ENCODE results near the gene JADE2. TPM values are rescaled to one million over a fixed set of nuclear protein-coding genes. Genes with fewer than 3 reads are reported as not detected.

The JADE2 gene
- total RNA-seq, 1 donor from 2014 or later: 32.4 TPM

DNA sequence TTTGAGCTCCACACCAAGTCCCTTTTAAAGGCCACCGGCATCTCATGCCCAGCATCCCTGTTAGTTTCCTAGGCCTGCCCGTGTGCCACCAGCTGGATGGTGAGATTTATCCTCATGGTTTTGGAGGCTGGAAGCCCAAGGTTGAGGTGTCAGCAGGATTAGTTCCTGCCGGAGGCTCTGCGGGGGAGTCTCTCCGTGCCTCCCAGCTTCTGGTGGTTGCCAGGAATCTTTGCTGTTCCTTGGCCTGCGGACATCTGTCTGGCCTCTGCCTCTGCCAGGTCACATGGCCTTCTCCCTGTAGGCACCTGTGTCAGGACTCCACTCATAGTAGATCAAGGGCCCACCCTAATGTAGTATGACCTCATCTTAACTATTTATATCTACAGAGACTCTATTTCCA is 45.4 kb downstream of the JADE2 start:
- Mint-ChIP-seq H3K27ac (ENCODE audit: unreplicated experiment) (peak overlapping the region; percentile 14), H3K4me1 (ENCODE audit: unreplicated experiment) (peaks cover 10% of the 10 kb centered on the region), H3K9me3 (ENCODE audit: unreplicated experiment) (no peaks in the 10 kb centered on the region), H3K36me3 (ENCODE audit: unreplicated experiment) (peaks cover 30% of the 10 kb centered on the region), H3K27me3 (ENCODE audit: unreplicated experiment) (no peaks in the 10 kb centered on the region), H3K4me3 (ENCODE audit: unreplicated experiment) (no peak overlapping the region)
- DNase-seq (ENCODE audit: extremely low spot score, unreplicated experiment): no peak
- TF ChIP-seq, protein P1, sequence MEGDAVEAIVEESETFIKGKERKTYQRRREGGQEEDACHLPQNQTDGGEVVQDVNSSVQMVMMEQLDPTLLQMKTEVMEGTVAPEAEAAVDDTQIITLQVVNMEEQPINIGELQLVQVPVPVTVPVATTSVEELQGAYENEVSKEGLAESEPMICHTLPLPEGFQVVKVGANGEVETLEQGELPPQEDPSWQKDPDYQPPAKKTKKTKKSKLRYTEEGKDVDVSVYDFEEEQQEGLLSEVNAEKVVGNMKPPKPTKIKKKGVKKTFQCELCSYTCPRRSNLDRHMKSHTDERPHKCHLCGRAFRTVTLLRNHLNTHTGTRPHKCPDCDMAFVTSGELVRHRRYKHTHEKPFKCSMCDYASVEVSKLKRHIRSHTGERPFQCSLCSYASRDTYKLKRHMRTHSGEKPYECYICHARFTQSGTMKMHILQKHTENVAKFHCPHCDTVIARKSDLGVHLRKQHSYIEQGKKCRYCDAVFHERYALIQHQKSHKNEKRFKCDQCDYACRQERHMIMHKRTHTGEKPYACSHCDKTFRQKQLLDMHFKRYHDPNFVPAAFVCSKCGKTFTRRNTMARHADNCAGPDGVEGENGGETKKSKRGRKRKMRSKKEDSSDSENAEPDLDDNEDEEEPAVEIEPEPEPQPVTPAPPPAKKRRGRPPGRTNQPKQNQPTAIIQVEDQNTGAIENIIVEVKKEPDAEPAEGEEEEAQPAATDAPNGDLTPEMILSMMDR (IDR thresholded peaks at IDR 0.05): no peak

DNA sequence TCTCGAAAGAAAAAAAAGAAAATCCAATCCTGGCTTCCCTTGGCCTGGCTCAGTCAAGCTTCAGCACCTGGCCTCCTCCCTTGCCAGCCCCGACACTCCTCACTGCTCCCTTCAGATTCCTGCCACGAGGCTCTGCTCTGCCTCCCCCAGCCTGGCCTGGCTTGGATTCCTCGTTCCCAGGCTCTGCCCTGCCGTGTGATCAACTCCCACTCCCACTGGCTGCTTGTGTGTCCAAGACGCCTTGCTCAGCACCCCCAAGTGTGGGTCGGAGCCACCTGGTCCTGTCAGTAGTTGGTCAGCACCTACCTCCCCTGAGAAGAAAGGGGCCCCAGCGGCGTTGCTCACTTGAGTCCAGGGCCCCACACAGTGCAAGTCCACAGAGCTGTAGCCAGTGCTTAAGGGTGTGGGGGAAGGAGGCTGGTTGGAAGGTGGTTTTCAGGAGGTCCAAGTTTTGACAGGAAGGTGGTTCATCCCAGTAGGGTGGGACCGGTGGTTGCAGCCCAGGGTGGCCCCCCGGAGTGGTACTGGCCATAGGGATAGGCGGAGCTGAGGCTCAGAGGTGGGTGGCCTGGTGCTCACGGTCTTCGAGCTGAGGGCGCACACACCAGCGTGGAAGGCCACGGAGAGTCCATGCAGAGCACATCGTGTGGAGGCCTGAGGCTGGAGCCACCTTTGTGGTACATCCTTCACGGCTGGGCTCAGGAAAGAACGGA is 46.4 kb downstream of the JADE2 start:
- Mint-ChIP-seq H3K36me3 (ENCODE audit: unreplicated experiment) (peaks cover 32% of the 10 kb centered on the region), H3K27me3 (ENCODE audit: unreplicated experiment) (no peaks in the 10 kb centered on the region), H3K27ac (ENCODE audit: unreplicated experiment) (no peak overlapping the region), H3K4me3 (ENCODE audit: unreplicated experiment) (no peak overlapping the region), H3K4me1 (ENCODE audit: unreplicated experiment) (peaks cover 14% of the 10 kb centered on the region), H3K9me3 (ENCODE audit: unreplicated experiment) (no peaks in the 10 kb centered on the region)
- TF ChIP-seq, protein P1 (IDR thresholded peaks at IDR 0.05): no peak
- DNase-seq (ENCODE audit: extremely low spot score, unreplicated experiment): no peak

DNA sequence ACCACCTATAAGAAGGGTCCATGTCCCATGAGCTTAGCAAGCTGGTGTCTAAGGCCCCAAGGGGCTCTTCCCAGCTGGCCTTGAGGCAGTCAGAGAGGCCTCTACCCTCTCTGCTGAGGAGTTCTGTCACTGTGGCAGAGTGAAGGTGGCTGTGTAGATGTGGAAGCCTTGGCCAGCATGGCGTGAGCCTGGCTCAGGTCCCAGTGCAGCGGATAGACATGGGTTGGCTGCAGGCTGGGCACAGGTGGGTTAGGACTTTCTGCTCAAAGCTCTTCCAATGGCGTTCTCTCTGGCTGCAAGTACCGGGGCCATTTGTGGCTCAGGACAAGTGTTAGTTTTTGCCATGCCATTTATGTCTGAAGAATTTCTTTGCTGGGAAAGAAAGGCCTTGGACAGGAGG is 47.3 kb downstream of the JADE2 start:
- TF ChIP-seq, protein P1 (IDR thresholded peaks at IDR 0.05): no peak
- Mint-ChIP-seq H3K27me3 (ENCODE audit: unreplicated experiment) (no peaks in the 10 kb centered on the region), H3K4me1 (ENCODE audit: unreplicated experiment) (peaks cover 19% of the 10 kb centered on the region), H3K9me3 (ENCODE audit: unreplicated experiment) (no peaks in the 10 kb centered on the region), H3K27ac (ENCODE audit: unreplicated experiment) (no peak overlapping the region), H3K4me3 (ENCODE audit: unreplicated experiment) (no peak overlapping the region), H3K36me3 (ENCODE audit: unreplicated experiment) (peaks cover 32% of the 10 kb centered on the region)
- DNase-seq (ENCODE audit: extremely low spot score, unreplicated experiment): no peak

DNA sequence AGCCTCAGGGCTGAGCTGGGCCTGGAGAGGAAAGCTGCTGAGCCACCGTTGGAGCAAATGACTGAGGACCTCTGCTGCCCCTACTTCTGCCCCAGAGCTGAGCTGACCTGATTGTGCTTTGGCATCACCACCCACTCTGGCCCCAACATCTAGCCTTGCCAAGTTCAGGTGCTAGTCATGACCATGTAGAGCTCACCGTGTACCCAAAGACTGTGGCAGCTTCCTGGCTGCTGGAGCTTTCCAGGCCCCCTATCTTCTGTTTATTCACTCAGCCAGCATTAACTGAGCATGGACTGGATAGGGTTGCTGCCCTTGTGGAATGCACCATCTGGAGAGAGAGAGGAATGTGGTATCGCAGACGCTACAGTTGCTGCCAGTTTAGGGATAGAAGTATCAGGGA is 49.1 kb downstream of the JADE2 start:
- no peak for DNase-seq (ENCODE audit: extremely low spot score, unreplicated experiment)
- Mint-ChIP-seq H3K4me3 (ENCODE audit: unreplicated experiment) (no peak overlapping the region), H3K4me1 (ENCODE audit: unreplicated experiment) (peaks cover 10% of the 10 kb centered on the region), H3K27me3 (ENCODE audit: unreplicated experiment) (no peaks in the 10 kb centered on the region), H3K36me3 (ENCODE audit: unreplicated experiment) (peaks cover 38% of the 10 kb centered on the region), H3K27ac (ENCODE audit: unreplicated experiment) (no peak overlapping the region), H3K9me3 (ENCODE audit: unreplicated experiment) (no peaks in the 10 kb centered on the region)
- TF ChIP-seq, protein P1 (IDR thresholded peaks at IDR 0.05): no peak

DNA sequence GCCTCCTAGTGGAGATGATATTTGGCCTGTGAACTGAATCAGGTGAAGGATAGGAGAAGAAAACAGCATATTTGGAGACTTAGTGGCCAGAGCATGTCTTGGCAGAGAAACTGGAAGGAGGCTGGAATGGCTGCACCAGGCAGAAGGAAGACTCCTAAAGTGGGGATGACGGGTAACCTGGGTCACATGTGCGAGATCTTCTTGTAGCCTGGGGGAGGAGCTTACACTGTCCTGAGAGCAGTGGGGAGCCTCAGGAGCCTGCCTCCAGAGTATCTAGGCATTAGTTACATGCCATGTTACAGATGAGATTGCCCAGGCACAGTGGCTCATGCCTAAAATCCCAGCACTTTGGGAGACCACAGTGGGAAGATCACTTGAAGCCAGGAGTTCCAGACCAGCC is 49.8 kb downstream of the JADE2 start:
- DNase-seq (ENCODE audit: extremely low spot score, unreplicated experiment): no peak
- H3K27me3 Mint-ChIP-seq (ENCODE audit: unreplicated experiment): no peaks in the 10 kb centered on the region
- peaks cover 10% of the 10 kb centered on the region for H3K4me1 Mint-ChIP-seq (ENCODE audit: unreplicated experiment)
- H3K4me3 Mint-ChIP-seq (ENCODE audit: unreplicated experiment): no peak overlapping the region
- no peak overlapping the region for H3K27ac Mint-ChIP-seq (ENCODE audit: unreplicated experiment)
- H3K9me3 Mint-ChIP-seq (ENCODE audit: unreplicated experiment): no peaks in the 10 kb centered on the region
- TF ChIP-seq, protein P1 (IDR thresholded peaks at IDR 0.05): no peak
- H3K36me3 Mint-ChIP-seq (ENCODE audit: unreplicated experiment): peaks cover 35% of the 10 kb centered on the region

Data from osteocyte (in vitro differentiated cells).